Fibroblast of skin of right quadriceps (primary cell): Measurements from ENCODE around the gene NRCAM.
A peak's percentile ranks its signal among the peaks of the same experiment; 100 is the strongest.
"Not testable (repeated sequence)": the region's sequence is repeated elsewhere in the genome, so short reads cannot be mapped to it uniquely, and the experiment has no call there.

Experiments used
- DNase-seq: peaks from one replicate; pipeline ENCODE4 v3.0.0-alpha.2; 2013

Gene NRCAM

GRCh38 chr7:108455998-108456677, at the start of gene NRCAM:
TSS of gene NRCAM (minus strand) at chr7:108456436. CDS start at chr7:108240064, 216,372 bp downstream.
- peak; percentile 8 for DNase-seq

- DNase-seq = not testable (repeated sequence)
Measured at GRCh38 chr7:108504576-108504975, 48.3 kb upstream of the NRCAM start.

- peak; percentile 3 for DNase-seq
Measured at GRCh38 chr7:108503112-108504026, 47.1 kb upstream of the NRCAM start.

GRCh38 chr7:108499566-108499965, 43.3 kb upstream of the NRCAM start:
- DNase-seq = no peak

GRCh38 chr7:108498481-108498880, 42.2 kb upstream of the NRCAM start:
- no peak for DNase-seq

GRCh38 chr7:108497082-108497725, 41.0 kb upstream of the NRCAM start:
- DNase-seq = peak; percentile 45

- DNase-seq = no peak
Measured at GRCh38 chr7:108492742-108493141, 36.5 kb upstream of the NRCAM start.

- DNase-seq = no peak
Measured at GRCh38 chr7:108488768-108489538, 32.7 kb upstream of the NRCAM start.

GRCh38 chr7:108487646-108488045, 31.4 kb upstream of the NRCAM start:
- no peak for DNase-seq

- peak; percentile 11 for DNase-seq
Measured at GRCh38 chr7:108486291-108486966, 30.2 kb upstream of the NRCAM start.

GRCh38 chr7:108484137-108484536, 27.9 kb upstream of the NRCAM start:
- DNase-seq = no peak

GRCh38 chr7:108480311-108480710, 24.1 kb upstream of the NRCAM start:
- DNase-seq = no peak

- no peak for DNase-seq
Measured at GRCh38 chr7:108479751-108480150, 23.5 kb upstream of the NRCAM start.

GRCh38 chr7:108479118-108479517, 22.9 kb upstream of the NRCAM start:
- no peak for DNase-seq

- no peak for DNase-seq
Measured at GRCh38 chr7:108468246-108468645, 12.0 kb upstream of the NRCAM start.

- DNase-seq = no peak
Measured at GRCh38 chr7:108467391-108467790, 11.2 kb upstream of the NRCAM start.

- DNase-seq = not testable (repeated sequence)
Measured at GRCh38 chr7:108466322-108466721, 10.1 kb upstream of the NRCAM start.

GRCh38 chr7:108464743-108465142, 8.5 kb upstream of the NRCAM start:
- no peak for DNase-seq

GRCh38 chr7:108463613-108464012, 7.4 kb upstream of the NRCAM start:
- no peak for DNase-seq

GRCh38 chr7:108461840-108462239, 5.6 kb upstream of the NRCAM start:
- peak; percentile 9 for DNase-seq

GRCh38 chr7:108460964-108461363, 4.7 kb upstream of the NRCAM start:
- DNase-seq = no peak

- peak; percentile 14 for DNase-seq
Measured at GRCh38 chr7:108459922-108460551, 3.8 kb upstream of the NRCAM start.
